ENCODE data around the gene TTC33. TPM values are rescaled to one million over a fixed set of nuclear protein-coding genes. Genes with fewer than 3 reads are reported as not detected.
"Not testable (repeated sequence)": the region's sequence is repeated elsewhere in the genome, so short reads cannot be mapped to it uniquely, and the experiment has no call there.

TTC33 gene, protein sequence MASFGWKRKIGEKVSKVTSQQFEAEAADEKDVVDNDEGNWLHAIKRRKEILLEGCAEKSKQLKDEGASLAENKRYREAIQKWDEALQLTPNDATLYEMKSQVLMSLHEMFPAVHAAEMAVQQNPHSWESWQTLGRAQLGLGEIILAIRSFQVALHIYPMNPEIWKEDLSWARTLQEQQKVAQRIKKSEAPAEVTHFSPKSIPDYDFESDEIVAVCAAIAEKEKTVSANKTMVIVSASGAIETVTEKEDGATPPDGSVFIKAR
- 17.8 TPM for polyA plus RNA-seq
- long read RNA-seq, donor 1, transcript TTC33-201 (5 exons, 2,612 nt) = major isoform, 5 of 5 reads
- long read RNA-seq, donor 1, partial matches to known transcripts = 0 of 5 reads
- long read RNA-seq, donor 1, other reads (novel, unspliced or antisense) = 0 of 5 reads
- long read RNA-seq, donor 2, transcript TTC33-201 (5 exons, 2,612 nt) = major isoform, 6 of 33 reads
- long read RNA-seq, donor 2, partial matches to known transcripts = 27 of 33 reads
- long read RNA-seq, donor 2, other reads (novel, unspliced or antisense) = 0 of 33 reads
- long read RNA-seq, donor 3, partial matches to known transcripts = 11 of 14 reads
- long read RNA-seq, donor 3, other reads (novel, unspliced or antisense) = 0 of 14 reads
- long read RNA-seq, donor 4 = 0 reads
- long read RNA-seq, donor 5, transcript TTC33-201 (5 exons, 2,612 nt) = major isoform, 5 of 5 reads
- long read RNA-seq, donor 5, partial matches to known transcripts = 0 of 5 reads
- long read RNA-seq, donor 5, other reads (novel, unspliced or antisense) = 0 of 5 reads
- long read RNA-seq, donor 6, partial matches to known transcripts = 0 of 2 reads
- long read RNA-seq, donor 6, other reads (novel, unspliced or antisense) = 0 of 2 reads
- long read RNA-seq, donor 7, partial matches to known transcripts = 0 of 1 reads
- long read RNA-seq, donor 7, other reads (novel, unspliced or antisense) = 0 of 1 reads
- long read RNA-seq, donor 8, transcript TTC33-201 (5 exons, 2,612 nt) = major isoform, 9 of 9 reads
- long read RNA-seq, donor 8, partial matches to known transcripts = 0 of 9 reads
- long read RNA-seq, donor 8, other reads (novel, unspliced or antisense) = 0 of 9 reads
- long read RNA-seq, donor 9, transcript TTC33-201 (5 exons, 2,612 nt) = major isoform, 6 of 6 reads
- long read RNA-seq, donor 9, partial matches to known transcripts = 0 of 6 reads
- long read RNA-seq, donor 9, other reads (novel, unspliced or antisense) = 0 of 6 reads
- long read RNA-seq, donor 10, partial matches to known transcripts = 0 of 3 reads
- long read RNA-seq, donor 10, other reads (novel, unspliced or antisense) = 0 of 3 reads
- long read RNA-seq, donor 11, partial matches to known transcripts = 0 of 5 reads
- long read RNA-seq, donor 11, other reads (novel, unspliced or antisense) = 0 of 5 reads

DNA sequence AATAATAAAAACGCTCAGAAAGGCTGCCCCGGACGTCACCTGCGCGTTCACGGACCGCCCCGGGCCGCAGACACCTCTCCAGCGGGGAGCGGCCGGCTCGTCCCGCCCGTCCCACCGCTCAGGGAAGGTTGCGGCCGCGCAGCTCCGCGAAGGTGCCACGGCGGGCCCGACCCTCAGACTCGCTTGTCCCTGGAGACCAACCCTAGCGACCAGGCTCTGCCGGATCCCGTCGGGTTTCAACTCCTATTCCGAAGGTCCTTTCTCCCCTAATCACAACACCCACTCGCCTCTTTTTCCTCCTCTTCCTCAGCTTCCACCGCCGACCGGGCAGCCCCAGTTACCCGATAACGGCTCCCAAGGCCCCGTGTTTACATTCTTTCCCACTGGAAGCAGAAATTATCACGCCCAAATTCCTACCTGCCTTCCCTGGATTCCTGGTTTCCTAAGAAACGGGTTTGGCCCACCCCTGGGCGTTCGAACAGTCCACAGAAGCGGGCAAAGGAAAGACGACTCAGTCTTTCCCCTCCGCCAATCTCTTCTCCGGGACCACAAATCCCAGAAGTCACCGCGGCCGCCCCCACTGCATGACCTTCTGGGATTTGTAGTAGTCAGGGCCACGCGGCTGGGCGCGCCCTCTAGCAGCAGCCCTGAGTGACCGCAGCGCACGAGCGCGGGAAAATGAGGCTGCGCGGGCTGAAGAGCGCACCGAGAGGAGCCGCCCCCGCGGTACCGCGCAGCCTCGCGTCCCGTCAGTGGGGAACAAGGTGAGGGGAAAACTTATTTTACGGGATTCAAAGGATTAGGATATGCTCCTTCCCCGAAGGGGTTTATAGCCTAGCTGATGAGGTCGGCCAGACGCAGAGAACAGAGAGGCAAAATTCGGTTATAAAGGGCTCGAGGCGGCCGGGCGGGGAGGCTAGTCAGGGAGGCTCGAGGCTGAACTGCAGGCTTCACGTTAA is at the start of gene TTC33:
TTC33 (minus strand) TSS at position 555 of the 959 bp plus-strand sequence. CDS start 8,943 bp downstream, outside the sequence.
- peak; percentile 94 to 95 for DNase-seq
- H3K36me3 ChIP-seq (ENCODE audit: control insufficient read depth, insufficient read depth, low read length) = peaks cover 6% of the 10 kb centered on the region
- H3K27ac ChIP-seq (ENCODE audit: low read length) = peak within 1 kb of the TSS; percentile 89
- H3K4me3 ChIP-seq (ENCODE audit: low read length) = peak within 1 kb of the TSS; percentile 92
- peaks cover 4% of the 10 kb centered on the region for H3K4me1 ChIP-seq (ENCODE audit: control insufficient read depth, insufficient read depth, low read length)
- WGBS (ENCODE audit: insufficient coverage, low lambda C conversion rate) = 26% methylated on average over 13 of the region's 80 CpGs
- no peaks in the 10 kb centered on the region for H3K9me3 ChIP-seq (ENCODE audit: control insufficient read depth, low read depth, low read length)
- H3K27me3 ChIP-seq (ENCODE audit: control insufficient read depth, insufficient read depth, low read length) = no peaks in the 10 kb centered on the region

DNA sequence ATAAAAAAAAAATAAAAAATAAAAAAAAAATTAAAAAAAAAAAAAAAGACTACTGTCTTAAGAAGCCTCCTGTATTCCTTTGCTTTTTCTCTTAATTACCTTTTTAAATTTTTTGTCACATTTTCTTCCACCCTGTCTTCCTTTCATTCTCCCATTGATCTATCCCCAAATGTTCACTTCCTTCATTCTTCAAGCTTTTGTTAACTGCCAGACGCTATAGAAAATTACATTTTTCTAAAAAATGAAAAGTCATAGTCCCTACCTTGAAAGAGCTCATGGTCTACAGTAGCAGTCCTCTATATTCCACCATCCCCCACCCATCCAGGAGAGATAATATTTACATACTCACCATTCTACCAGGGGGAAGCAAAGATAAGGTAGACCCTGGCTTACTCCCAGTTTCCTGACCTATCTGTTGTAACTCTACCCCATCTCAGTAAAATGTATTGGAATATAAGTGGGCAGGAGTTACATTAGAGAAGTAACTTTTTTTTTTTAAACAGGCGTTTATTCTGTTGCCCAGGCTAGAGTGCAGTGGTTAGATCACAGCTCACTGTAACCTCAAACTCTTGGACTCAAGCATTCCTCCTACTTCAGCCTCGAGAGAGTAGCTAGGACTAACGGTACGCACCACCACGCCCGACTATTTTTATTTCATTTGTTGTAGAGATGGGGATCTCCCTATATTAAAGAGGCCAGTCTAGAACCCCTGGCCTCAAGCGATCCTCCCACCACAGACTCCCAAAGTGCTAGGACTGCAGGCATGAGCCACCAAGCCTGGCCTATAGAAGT is 46.2 kb upstream of the TTC33 start:
- no peak overlapping the region for H3K4me3 ChIP-seq (ENCODE audit: low read length)
- no peak overlapping the region for H3K27ac ChIP-seq (ENCODE audit: low read length)
- H3K36me3 ChIP-seq (ENCODE audit: control insufficient read depth, insufficient read depth, low read length) = no peaks in the 10 kb centered on the region
- no peaks in the 10 kb centered on the region for H3K27me3 ChIP-seq (ENCODE audit: control insufficient read depth, insufficient read depth, low read length)
- no peaks in the 10 kb centered on the region for H3K9me3 ChIP-seq (ENCODE audit: control insufficient read depth, low read depth, low read length)
- H3K4me1 ChIP-seq (ENCODE audit: control insufficient read depth, insufficient read depth, low read length) = no peaks in the 10 kb centered on the region
- no peak for DNase-seq
- WGBS (ENCODE audit: insufficient coverage, low lambda C conversion rate) = 86% methylated on average over 1 of the region's 8 CpGs

DNA sequence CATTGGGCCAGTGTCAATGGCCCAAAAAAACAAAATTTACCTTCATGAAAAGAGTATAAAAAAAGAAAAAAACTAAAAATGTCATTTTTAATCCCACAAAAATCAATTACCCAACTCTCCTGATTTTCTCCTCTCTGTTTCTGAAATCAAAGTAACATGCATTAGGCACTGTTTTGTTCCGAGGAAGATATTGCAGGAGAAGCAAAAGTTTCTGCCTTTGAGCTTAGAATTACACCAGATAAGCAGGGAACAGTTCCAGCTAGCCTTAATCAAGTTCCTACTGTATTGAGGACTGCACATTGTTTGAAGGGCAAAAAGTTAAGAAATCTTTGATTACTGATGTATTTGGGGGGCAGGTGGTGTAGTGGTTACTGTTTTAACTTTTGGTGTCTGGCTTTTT is 43.5 kb upstream of the TTC33 start:
- WGBS (ENCODE audit: insufficient coverage, low lambda C conversion rate) = no CpG with 5 or more reads among the region's 1 CpG
- Histone ChIP-seq H3K4me3 (ENCODE audit: low read length) (no peak overlapping the region), H3K36me3 (ENCODE audit: control insufficient read depth, insufficient read depth, low read length) (peaks cover 3% of the 10 kb centered on the region), H3K4me1 (ENCODE audit: control insufficient read depth, insufficient read depth, low read length) (peaks cover 6% of the 10 kb centered on the region), H3K9me3 (ENCODE audit: control insufficient read depth, low read depth, low read length) (no peaks in the 10 kb centered on the region), H3K27me3 (ENCODE audit: control insufficient read depth, insufficient read depth, low read length) (no peaks in the 10 kb centered on the region), H3K27ac (ENCODE audit: low read length) (no peak overlapping the region)
- DNase-seq = no peak

- Histone ChIP-seq H3K4me3 (ENCODE audit: low read length) (peak overlapping the region; percentile 99), H3K36me3 (ENCODE audit: control insufficient read depth, insufficient read depth, low read length) (peaks cover 3% of the 10 kb centered on the region), H3K4me1 (ENCODE audit: control insufficient read depth, insufficient read depth, low read length) (peaks cover 6% of the 10 kb centered on the region), H3K27me3 (ENCODE audit: control insufficient read depth, insufficient read depth, low read length) (no peaks in the 10 kb centered on the region), H3K27ac (ENCODE audit: low read length) (peak overlapping the region; percentile 97), H3K9me3 (ENCODE audit: control insufficient read depth, low read depth, low read length) (no peaks in the 10 kb centered on the region)
- no peak for DNase-seq
- WGBS (ENCODE audit: insufficient coverage, low lambda C conversion rate) = 6% methylated on average over 2 of the region's 7 CpGs
These were observed 43.0 kb upstream of the TTC33 start for GRCh38 chr5:40798801-40799210.

DNA sequence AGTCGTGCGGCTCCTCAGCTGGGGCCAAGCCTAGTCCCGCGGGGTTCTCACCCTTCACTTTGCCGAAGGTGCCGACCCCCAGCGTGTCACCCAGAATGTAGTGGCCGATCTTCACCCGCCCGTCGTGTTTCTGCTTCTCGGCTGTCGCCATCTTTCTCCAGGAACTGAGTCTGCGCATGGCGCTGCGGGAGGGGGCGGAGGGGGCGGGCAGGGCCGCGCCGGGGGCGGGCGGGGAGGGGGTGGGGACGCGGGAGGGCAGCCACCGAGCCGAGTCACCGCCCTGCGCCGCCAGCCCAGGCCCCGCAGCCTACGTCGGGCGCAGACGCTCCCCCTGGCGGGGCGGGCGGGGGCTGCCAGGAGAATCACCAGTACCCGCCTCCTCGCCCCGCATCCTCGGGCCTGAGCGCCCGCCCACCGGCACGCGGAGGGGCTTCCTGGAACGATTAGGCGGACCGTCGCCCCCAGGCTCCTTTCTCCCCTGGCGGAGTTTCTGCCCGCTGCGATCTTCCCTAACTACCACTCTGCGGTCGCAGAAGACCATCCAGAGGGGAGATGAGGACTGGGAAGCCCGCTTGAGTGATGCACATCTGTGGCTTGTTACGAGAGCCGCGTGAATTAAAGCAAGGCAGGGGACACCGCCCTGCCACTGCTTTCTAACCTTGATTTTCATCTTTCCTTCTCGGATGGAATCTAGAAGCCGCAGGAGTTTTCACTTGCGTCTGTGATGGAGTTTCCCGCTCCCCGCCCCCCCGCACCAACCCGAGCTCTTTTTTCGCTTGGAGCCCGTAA is 42.4 kb upstream of the TTC33 start, which contains the start of gene PRKAA1:
PRKAA1 (minus strand) TSS at position 363 of the 789 bp plus-strand sequence; CDS start at position 178, 185 bp downstream.
- Histone ChIP-seq H3K36me3 (ENCODE audit: control insufficient read depth, insufficient read depth, low read length) (peaks cover 3% of the 10 kb centered on the region), H3K9me3 (ENCODE audit: control insufficient read depth, low read depth, low read length) (no peaks in the 10 kb centered on the region), H3K27ac (ENCODE audit: low read length) (peak within 1 kb of the TSS; percentile 97), H3K4me1 (ENCODE audit: control insufficient read depth, insufficient read depth, low read length) (peaks cover 6% of the 10 kb centered on the region), H3K27me3 (ENCODE audit: control insufficient read depth, insufficient read depth, low read length) (no peaks in the 10 kb centered on the region), H3K4me3 (ENCODE audit: low read length) (peak within 1 kb of the TSS; percentile 99)
- DNase-seq = peak; percentile 79 to 89
- WGBS (ENCODE audit: insufficient coverage, low lambda C conversion rate) = no CpG with 5 or more reads among the region's 70 CpGs

DNA sequence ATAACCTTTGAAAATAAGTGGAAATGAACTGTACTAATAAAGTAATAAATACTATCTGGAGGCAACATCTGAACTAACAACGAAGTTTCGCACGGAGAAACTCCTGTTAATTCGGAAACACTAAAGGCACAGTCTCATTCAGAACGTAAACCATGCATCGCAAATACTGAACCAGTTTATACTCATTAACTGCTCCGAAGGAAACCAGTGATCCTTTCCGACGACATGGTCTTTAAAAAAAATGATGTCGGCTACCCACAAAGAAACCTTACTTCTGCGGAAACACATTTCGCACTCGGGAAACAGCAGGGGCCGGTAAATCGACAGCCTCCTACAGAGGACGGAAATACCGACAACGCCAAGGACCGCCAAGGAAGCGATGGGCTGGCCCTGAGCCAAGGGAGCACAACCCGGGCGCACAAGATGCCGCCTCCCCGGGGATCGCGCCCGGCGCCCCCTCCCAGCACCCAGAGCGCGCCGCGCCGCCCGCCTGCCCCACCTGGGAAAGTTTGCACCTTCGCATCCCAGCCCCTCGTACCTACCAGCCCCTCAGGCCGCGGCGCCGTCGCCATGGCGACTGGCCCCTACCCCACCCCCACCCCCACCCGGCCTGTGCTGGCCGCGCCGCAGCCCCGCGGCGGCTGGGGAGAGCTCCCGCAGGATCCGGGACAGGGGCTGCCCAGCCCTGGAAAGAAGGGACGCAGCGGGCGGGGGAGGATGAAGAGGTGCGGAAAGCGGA is 41.7 kb upstream of the TTC33 start:
- Histone ChIP-seq H3K4me1 (ENCODE audit: control insufficient read depth, insufficient read depth, low read length) (peaks cover 6% of the 10 kb centered on the region), H3K27ac (ENCODE audit: low read length) (peak overlapping the region; percentile 97), H3K4me3 (ENCODE audit: low read length) (peak overlapping the region; percentile 99), H3K27me3 (ENCODE audit: control insufficient read depth, insufficient read depth, low read length) (no peaks in the 10 kb centered on the region), H3K36me3 (ENCODE audit: control insufficient read depth, insufficient read depth, low read length) (peaks cover 3% of the 10 kb centered on the region), H3K9me3 (ENCODE audit: control insufficient read depth, low read depth, low read length) (no peaks in the 10 kb centered on the region)
- no CpG with 5 or more reads among the region's 56 CpGs for WGBS (ENCODE audit: insufficient coverage, low lambda C conversion rate)
- peak; percentile 58 to 81 for DNase-seq

DNA sequence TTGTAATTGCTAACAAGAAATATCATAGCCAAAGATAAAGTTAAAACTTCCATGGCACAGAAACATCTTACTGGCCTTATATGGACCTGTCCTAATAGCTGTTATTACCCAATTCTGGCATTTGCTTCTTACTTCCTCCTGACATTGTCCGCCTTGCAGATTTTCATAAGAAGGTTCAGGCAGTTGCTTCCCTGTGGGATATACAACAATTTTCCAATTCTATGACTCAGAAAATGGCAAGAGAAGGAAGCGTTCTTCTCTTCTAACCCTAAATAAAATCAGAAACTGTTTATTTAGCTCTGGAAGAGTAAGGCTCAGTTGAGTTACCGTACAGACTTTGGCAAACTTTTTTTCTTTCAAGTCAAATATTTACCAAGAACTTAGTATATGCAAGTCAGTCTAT is 40.7 kb upstream of the TTC33 start:
- Histone ChIP-seq H3K4me3 (ENCODE audit: low read length) (peak overlapping the region; percentile 99), H3K27ac (ENCODE audit: low read length) (peak overlapping the region; percentile 97), H3K4me1 (ENCODE audit: control insufficient read depth, insufficient read depth, low read length) (peaks cover 9% of the 10 kb centered on the region), H3K27me3 (ENCODE audit: control insufficient read depth, insufficient read depth, low read length) (no peaks in the 10 kb centered on the region), H3K36me3 (ENCODE audit: control insufficient read depth, insufficient read depth, low read length) (peaks cover 3% of the 10 kb centered on the region), H3K9me3 (ENCODE audit: control insufficient read depth, low read depth, low read length) (no peaks in the 10 kb centered on the region)
- 17% methylated on average over 1 of the region's 3 CpGs for WGBS (ENCODE audit: insufficient coverage, low lambda C conversion rate)
- peak in 1 of 2 donors; percentile 61 for DNase-seq

GRCh38 chr5:40794877-40795276 is 39.1 kb upstream of the TTC33 start:
- H3K4me3 ChIP-seq (ENCODE audit: low read length); H3K27ac ChIP-seq (ENCODE audit: low read length); DNase-seq; H3K36me3 ChIP-seq (ENCODE audit: control insufficient read depth, insufficient read depth, low read length); H3K27me3 ChIP-seq (ENCODE audit: control insufficient read depth, insufficient read depth, low read length); H3K9me3 ChIP-seq (ENCODE audit: control insufficient read depth, low read depth, low read length): not testable (repeated sequence)
- 100% methylated on average over 1 of the region's 3 CpGs for WGBS (ENCODE audit: insufficient coverage, low lambda C conversion rate)
- peaks cover 15% of the 10 kb centered on the region for H3K4me1 ChIP-seq (ENCODE audit: control insufficient read depth, insufficient read depth, low read length)
